Right forelimb (tissue), 1 donor: ENCODE data around the gene ENTPD2.
"Not testable (repeated sequence)": the region's sequence is repeated elsewhere in the genome, so short reads cannot be mapped to it uniquely, and the experiment has no call there.

Experiments used
- DNase-seq: peaks from one replicate; pipeline ENCODE4 v3.0.0-alpha.2; 2018

Gene ENTPD2

DNA sequence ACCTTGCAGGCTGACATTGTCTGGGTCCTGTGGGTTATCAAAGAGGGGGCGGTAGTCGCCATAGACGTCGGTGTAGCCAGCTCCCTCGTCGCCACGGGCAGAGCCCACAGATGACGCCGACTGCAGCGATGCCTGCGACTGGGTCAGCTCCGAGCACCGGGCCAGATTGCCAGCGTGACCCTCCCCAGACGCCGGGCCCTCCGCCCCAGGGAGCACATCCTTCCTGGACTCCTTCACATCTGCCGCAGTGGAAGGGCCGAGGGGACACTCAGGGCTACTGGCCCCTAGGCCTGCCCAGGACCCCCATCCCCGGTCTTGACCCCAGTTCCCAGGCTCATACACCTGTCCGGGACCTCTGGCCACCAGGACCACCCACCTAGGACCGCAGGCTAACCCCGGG, 39.7 kb downstream of the ENTPD2 start:
- no peak for DNase-seq

DNA sequence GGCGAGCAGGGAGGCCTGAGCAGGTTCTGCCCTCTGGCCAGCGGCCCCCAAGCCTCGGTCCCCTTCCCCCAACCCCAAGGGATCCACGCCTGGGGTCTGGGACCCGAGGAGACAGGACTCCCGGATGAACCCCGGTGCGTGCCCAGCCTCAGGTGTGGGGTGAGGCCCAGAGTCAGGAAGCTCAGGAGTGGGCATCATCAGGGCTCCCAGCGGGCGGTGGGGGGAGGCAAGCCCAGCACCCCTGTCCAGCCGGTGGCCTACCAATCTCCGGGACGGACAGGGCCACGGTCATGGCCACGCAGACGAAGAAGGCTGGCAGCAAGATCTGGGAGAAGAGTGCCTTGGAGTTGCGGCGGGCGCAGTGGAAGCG, 40.3 kb downstream of the ENTPD2 start:
- DNase-seq = no peak

DNA sequence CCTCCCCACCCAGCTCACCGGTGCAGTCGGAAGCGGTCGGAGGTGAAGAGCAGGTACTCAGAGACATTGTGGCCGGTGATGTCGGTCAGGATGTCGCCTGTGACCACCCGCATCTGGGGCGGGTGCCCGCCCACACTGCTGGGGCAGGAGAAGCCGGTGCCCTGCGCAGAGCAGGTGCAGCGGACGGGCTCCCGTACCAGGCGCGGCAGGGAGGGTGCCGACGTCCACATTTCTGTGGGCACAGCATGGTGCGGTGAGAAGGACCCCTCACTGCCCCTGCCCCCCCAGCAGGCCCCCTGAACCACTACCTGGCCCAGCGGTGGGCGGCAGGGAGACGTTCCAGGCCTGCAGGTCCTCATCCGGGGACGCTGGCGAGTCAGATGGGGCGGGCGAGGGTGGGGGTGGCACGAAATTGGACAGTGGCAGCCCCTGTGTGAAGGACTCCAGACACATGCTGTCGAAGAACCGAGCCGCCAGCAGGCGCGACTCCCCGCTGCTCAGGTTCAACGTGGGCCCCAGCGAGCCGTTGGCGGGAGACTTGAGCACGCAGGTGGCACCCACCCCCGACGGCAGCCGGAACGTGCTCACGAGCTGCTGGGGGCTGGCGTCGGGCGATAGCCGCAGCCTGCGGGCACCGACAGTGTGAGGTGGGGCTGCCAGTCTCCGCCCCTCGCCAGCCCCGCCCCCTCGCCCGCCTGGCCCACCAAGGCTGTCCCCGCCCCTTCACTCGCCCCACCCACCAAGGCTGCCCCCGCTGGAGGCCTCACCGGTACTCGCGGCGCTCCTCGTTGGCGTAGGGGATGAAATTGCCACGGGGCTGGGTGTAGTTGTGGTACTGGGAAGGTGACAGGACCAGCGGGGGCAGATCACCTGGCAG, 40.9 kb downstream of the ENTPD2 start:
- no peak for DNase-seq

DNA sequence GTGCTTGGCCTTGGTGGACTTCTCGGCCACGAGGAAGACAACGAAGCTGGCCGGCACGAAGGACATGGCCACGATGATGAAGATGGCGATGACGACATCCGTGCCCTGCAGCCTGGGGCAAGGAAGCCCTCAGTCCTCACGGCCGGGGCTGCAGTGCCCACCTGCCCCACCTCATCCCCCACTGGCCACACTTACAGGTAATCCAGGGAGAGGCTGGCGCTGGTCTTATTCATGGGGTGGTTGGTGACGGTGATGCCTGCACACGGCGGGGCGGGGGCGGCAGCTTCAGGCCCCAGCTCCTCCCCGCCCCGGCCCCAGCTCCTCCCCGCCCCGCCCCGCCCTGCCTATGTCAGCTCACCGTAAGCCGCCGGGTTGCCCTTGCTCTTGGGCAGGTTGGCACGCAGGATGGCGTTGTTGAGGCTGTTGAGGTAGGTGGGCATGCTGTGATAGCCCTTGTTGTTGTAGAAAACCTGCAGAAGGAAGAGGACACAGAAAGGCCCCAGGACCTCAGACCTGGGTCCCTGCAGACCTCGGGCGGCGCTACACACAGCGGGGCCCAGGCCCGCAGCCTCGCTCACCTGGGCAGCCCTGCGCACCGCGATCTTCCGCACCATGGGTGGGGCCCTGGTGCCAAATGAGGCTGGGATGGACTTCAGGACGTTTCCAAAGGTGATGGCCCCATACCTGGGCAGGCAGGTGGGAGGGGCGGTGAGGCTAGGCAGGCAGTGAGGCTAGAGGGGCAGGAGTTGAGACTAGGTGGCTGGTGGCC, 41.8 kb downstream of the ENTPD2 start:
- no peak for DNase-seq

DNA sequence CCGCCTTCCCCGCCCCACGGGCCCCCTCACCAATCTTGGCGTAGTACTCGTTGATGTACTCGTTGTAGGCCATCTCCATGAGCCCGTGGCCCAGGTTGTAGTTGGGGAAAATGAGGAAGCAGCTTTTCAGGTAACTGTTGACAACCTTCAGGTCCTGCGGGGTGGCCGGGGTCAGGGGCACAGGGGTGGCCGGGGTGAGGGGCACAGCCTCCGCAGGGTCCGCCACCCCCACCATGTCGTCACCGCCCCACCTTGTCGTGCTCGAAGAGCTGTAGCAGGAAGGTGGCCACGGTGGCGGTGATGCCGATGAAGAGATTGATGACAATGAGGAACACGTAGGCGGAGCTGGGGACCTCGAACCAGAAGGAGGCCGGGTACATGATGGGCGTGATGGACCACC, 42.7 kb downstream of the ENTPD2 start:
- no peak for DNase-seq

DNA sequence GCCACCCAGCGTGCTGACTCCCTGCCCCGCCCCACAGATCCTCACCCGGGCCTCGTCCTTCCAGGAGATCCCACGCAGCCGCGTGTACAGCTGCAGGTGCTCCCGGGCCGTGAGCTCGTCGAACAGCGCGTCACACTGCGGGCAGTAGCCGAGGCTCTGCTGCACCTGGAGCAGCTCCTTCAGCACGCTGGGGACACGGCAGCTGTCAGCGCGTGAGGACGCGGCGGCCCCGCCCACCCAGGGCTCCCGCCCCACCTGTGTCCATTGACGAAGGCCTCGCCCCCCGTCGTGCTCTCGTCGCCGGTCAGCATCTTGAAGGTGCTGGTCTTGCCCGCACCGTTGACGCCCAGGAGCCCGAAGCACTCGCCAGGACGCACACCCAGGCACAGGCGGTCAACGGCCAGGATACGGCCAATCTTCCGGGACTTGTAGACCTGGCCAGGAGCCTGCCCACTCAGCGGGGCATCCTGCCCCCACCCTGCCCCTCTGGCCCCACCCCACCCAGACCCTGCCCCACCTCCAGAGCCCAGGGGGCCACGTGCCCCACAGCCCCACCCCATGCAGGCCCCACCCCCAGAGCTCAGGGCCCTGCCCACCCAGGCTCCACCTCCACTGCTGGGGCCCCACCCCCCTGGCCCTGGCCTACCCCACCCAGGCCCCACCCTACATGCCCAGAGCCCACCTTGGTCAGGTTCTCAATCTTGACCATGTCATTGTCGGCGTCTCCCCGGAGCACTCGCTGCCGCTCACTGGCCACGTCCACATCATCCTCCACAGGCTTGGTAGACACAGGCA, 43.7 kb downstream of the ENTPD2 start:
- no peak for DNase-seq

DNA sequence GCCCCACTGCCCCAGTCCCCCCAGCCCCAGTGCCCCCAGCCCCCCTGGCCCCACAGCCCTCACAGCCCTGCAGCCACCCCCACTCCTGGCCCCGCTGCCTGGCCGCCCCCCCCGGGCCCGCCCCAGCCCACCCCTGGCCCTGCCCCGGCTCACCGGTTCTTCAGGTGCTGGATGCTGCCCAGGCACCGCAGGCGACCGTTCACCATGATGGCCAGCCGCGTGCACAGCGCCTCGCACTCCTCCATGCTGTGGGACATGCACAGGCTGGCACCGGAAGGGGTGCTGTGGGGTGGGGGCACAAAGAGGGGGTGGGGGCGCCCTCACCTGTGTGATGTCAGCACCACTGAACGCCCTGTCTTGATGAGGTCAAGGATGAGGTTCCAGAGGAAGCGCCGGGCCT, 44.6 kb downstream of the ENTPD2 start:
- no peak for DNase-seq

DNA sequence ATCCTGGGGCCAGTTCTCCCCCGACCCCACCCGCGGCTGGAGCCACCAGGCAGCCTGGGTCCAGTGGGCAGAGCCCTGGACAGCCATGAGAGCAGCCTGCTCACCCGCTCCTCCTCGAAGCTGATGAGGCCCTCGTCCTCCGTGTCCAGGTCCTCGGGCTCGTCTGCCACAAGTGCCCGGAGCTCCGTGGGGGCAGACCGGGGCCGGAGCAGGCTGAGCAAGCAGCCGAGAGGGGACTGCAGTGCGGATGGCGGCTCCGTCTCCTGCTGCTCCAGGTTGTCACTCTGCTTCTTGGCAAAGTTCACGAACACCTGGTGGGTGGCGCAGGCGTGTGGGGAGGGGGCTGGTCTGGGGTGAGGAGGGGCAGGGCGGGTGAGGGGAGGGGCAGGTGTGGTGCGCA, 45.5 kb downstream of the ENTPD2 start:
- DNase-seq = no peak

DNA sequence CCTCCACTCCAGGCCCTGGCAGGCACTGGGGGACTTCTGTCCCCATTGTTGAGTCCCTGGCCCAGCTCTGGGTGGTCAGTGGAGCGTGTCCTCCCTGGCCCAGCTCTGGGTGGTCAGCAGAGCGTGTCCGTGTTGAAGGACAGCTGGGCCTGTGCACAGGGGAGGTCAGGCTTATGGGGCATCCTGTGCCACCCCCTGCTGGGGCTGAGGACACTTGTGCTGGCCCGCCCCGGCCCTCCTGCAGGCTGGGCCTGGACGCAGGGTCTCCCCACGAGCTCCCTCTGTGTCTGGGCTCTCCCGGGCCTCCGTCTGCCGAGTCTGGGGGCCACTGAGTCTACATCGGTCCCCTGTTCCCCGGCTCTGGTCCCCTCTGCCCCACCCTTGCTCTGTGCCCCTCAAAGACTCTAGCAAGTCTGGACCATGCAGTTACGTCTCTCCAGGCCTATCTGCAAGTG, 46.0 kb downstream of the ENTPD2 start:
- DNase-seq = no peak

DNA sequence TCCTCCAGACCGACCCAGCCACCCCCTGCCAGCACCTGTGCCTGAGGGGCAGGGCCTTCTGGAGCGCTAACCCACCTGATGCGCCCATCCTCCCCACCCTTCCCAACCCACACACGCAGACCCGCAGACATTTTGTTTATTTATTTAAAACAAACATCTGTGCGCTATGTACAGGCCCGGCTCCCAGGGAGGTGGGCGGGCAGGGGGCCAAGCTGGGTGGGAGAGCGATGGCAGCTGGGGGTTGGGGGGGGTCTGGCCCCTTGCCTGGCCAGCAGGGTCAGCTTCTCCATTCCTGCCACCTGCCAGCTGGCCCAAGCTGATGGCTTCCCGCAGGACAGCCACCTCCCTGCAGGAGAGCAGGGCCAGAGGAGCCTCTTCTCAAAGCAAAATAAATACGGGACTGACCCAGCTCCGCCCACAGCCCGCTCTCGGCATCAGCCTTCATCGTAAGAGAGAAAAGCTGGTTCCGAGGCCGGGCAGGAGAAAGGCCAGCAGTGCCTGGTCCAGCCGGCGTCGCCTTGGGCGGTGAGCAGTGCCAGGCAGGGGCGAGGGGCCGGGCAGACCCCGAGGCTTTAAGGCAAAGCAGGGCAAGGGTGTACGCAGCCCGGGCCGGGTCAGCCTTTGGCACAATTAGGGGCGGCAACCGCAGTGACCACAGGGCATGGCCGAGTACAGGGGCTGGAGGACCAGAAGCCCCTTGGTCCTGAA, 46.6 kb downstream of the ENTPD2 start:
- DNase-seq = no peak

DNA sequence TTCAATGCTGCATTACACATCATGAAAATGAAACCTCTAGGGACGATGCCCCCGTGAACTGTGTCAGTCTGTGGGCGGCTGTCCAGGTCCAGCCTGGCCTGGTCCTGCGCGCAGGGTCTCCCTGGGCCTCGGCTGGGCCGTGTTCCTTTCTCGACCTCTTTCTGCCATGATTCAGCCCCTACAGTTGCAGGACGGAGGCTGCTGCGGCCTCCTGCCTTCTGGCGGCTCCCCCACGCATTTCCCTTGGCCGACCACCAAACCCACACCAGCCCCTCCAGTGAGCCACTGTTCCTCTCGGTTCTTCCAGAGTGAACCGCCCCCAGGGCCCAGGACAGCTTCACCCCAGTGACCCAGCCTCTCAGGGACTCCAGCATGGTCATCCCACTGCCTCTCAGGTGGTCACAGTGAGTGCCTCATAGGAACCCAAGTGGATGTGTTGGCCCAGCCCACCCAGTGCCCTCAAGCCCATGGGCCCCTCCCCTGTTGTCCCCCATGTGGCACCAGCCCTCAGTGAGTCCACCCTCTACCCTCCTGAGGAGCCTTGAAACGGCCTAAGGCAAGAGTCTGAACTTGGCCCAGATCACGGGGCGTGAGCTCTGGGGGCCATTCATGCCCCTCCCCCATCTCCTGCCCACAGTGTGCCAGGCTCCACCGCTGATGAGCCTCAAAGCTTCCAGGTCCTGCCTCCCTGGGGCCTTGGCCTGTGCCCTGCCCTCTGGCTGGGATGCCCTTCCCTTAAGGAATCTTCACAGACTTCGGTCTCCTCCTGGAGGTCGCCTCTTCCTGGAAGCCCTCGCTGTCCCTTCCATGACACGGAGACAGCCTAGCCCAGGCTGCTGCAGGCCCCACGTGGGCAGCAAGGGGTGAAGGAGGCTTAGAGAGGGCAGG, 47.5 kb downstream of the ENTPD2 start:
- no peak for DNase-seq

DNA sequence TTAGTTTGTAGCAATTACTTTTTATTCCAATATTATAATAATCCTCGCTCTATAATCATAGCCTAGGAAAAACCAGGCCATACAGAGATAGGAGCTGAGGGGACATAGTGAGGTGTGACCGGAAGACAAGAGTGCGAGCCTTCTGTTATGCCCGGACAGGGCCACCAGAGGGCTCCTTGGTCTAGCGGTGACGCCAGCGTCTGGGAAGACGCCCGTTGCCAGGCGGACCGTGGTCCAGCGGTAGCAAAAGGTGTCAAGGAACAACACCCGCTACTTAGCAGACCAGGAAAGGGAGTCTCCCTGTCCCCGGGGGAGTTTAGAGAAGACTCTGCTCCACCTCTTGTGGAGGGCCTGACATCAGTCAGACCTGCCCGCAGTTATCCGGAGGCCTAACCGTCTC, 49.6 kb downstream of the ENTPD2 start:
- DNase-seq = not testable (repeated sequence)

DNA sequence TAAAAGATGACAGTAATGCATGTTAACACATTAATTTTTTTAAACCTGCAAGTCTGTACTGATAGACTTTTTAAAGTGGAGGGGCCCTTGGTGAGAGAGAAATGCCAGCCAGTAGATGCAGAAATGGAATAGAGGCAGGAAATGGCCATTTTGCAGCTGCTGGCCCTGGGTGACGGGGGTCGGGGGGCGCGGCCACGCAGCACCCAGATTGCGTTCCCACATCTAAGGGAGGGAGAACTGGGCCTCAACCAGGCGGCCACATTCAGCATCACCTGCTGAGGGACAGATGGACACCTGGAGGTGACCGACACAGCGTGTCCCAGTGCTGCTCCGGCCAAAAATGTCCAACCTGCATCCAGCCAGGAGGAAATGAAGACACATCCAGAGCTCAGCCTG, 51.2 kb downstream of the ENTPD2 start:
- DNase-seq = no peak

DNA sequence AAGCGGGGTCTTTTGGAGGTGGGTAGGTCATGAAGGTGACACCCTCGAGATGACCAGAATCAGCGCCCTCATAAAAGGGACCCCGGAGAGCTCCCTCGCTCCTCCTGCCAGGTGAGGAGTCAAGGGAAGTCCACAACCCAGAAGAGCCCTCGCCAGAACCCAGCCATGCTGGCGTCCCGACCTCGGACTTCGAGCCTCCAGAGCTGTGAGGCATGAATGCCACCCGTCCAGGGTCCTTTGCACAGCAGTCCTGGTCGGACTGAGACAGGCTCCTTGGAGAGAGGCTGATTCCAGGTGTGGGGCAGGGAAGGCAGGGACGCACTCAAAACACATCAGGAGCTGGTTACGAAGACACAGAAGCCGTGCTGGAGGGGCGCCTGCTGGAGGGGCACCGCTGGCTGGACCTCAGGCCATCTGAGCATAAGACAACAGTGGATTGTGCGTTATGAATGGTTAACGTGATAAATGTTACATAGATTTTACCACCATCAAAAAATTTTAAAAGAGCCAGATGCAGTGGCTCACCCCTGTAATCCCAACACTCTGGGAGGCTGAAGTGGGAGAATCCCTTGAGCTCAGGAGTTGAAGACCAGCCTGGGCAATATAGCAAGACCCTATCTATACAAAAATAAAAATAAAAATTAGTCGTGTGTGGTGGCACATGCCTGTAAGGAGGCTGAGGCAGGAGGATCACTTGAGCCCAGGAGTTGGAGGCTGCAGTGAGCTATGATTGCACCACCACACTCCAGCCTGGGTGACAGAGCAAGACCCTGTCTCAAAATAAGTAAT, 51.8 kb downstream of the ENTPD2 start:
- no peak for DNase-seq

DNA sequence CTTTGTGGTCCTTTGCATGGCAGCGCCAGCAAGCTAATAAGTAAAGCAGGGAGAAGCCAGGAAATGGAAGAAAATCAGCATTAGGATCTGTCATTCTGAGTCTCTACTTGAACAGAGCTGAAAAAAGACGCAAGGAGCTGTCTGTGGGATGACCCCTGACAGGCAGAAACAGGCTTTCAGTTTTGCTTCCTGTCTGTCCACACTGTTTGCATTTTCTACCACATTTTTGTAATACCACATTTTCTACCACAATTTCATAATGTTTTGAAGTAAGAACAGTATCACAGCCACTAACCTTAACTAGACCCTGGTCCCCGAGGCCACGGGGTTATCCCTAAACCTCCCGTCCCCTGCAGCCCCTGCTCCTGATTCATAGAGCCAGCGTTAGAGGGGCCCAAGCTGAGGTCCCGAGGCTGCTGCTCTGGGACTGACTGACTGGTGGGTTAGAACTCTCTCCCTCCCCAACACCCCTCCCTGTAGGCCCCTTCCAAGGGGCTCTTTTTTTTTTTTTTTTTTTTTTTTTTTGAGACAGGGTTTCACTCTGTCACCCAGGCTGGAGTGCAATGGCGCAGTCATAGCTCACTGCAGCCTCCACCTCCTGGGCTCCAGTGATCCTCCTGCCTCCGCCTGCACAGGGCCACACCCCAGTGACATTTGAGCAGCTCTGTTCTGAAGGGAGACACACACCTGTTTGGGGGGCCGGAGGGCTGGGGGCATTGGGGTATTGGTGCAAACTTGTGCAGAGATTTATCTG, 53.5 kb downstream of the ENTPD2 start:
- DNase-seq = no peak
